ENCODE results near the gene TUBGCP5. TPM values are rescaled to one million over a fixed set of nuclear protein-coding genes. Genes with fewer than 3 reads are reported as not detected.
"Not testable (repeated sequence)": the region's sequence is repeated elsewhere in the genome, so short reads cannot be mapped to it uniquely, and the experiment has no call there.

Gene TUBGCP5
- total RNA-seq, 2 donors from 2014 or later, result 21.1 to 22.3 TPM

DNA sequence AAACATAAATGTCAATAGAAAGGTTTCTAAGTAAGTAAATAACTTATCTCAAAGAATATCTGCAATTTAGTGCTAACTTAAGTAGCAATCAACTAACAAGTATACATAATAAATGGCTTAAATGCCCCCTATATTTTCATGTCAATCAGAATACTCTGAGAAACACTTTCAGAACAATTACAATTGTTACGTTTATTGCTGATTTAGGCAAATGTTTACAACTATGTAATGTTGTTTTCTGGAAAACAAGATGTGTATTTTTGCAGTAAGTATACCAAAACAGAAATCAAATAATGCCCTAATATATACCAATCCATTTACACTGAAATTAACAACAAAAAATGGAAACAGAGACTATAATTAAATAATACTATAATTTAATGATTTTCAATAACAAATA is 13.2 kb downstream of the TUBGCP5 start:
- Mint-ChIP-seq H3K27ac (no peak overlapping the region), H3K27me3 (no peaks in the 10 kb centered on the region), H3K4me3 (no peak overlapping the region), H3K36me3 (ENCODE audit: low read depth) (peaks cover 7% of the 10 kb centered on the region), H3K4me1 (no peaks in the 10 kb centered on the region)
- no peak for DNase-seq
- ATAC-seq, result no peak
- H3K9me3 ChIP-seq (ENCODE audit: control insufficient read depth, low read length, poor library complexity, severe bottlenecking), result no peaks in the 10 kb centered on the region

DNA sequence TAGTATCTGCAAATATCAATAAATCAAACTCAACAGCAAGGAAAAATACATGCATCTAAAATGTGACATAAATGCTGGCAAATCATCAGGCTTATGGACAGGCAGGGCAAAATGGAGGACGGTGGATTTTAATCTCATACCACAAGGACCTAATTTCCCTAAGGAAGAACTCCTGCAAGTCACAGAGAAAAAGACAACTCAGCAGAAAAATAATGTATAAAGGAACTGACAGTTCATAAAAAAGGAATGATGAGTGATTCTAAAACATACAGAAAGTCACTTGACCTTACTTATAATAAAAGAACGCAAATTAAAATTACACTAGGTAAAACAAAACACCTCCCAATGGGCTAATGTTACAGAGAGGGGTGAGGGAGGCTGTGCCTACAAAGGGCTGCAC is 17.2 kb downstream of the TUBGCP5 start:
- DNase-seq, result no peak
- Mint-ChIP-seq H3K36me3 (ENCODE audit: low read depth) (peaks cover 7% of the 10 kb centered on the region), H3K4me1 (no peaks in the 10 kb centered on the region), H3K27ac (no peak overlapping the region), H3K27me3 (no peaks in the 10 kb centered on the region), H3K4me3 (no peak overlapping the region)
- ATAC-seq, result no peak
- H3K9me3 ChIP-seq (ENCODE audit: control insufficient read depth, low read length, poor library complexity, severe bottlenecking), result no peaks in the 10 kb centered on the region

DNA sequence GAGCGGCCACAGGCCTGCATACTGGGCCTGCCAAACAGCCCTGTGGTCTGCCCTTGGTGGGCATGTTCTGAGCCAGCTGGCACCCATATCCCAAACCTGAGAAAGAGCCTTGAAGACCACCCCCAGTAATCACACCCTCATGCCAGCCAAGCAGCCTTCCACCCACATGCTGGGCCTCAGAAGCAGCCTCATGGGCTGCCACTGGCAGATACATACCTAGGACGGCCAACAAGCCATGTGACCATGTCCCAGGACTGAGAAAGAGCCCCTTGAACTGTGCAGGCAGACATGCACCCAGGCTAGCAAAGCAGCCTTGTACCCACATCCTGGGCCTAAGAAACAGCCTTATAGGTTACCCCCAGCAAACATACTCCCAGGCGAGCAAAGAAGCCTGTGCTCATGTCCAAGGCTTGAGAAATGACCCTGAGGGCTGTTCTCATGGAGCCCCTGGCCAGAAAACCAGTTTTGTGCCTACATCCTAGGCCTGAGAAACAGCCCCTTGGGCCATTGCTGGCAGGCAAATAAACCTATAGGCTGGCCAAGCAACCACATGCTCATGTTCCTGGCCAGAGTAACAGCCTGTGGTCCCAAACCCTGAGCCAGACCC is 24.9 kb downstream of the TUBGCP5 start:
- H3K9me3 ChIP-seq (ENCODE audit: control insufficient read depth, low read length, poor library complexity, severe bottlenecking), result no peaks in the 10 kb centered on the region
- H3K27ac Mint-ChIP-seq, result no peak overlapping the region
- DNase-seq, result no peak
- ATAC-seq, result no peak
- peaks cover 3% of the 10 kb centered on the region for H3K4me1 Mint-ChIP-seq
- H3K4me3 Mint-ChIP-seq, result no peak overlapping the region
- H3K27me3 Mint-ChIP-seq, result no peaks in the 10 kb centered on the region
- peaks cover 11% of the 10 kb centered on the region for H3K36me3 Mint-ChIP-seq (ENCODE audit: low read depth)

DNA sequence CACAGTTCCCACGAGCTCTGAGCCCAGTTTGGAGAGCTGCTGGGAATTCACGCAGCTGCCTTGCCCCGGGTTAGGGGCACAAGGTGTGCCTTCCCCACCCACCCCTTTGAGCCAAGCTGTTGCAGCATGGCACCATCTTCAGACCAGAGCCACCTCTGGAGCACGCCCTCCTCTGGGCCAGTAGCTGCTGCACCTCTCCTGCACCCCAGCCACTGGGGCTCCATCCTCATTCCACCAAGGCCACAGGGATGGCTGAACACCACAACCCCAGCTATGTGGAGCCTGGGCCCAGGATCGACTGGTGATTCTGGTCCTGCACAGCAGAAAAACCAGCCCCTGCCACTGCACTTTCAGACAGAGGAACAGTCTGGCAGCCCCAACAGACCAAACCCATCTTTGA is 25.7 kb downstream of the TUBGCP5 start:
- Mint-ChIP-seq H3K4me1 (peaks cover 3% of the 10 kb centered on the region), H3K36me3 (ENCODE audit: low read depth) (peaks cover 11% of the 10 kb centered on the region), H3K4me3 (no peak overlapping the region), H3K27me3 (no peaks in the 10 kb centered on the region), H3K27ac (no peak overlapping the region)
- DNase-seq (no peak), ATAC-seq (no peak)
- no peaks in the 10 kb centered on the region for H3K9me3 ChIP-seq (ENCODE audit: control insufficient read depth, low read length, poor library complexity, severe bottlenecking)

DNA sequence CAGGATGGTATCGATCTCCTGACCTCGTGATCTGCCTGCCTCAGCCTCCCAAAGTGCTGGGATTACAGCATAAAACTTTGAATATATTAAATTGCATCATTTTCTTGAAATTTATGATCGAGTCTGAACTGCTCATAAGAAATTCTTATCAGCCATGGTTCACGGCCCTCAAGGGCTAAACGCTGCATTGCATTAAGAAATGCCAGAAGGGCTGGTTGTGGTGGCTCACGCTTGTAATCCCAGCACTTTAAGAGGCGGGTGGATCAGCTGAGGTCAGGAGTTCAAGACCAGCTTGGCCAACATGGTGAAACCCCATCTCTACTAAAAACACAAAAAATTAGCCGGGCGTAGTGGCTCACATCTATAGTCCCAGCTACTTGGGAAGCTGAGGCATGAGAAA is 26.8 kb downstream of the TUBGCP5 start:
- Mint-ChIP-seq H3K27ac (peak overlapping the region; percentile 41), H3K36me3 (ENCODE audit: low read depth) (peaks cover 12% of the 10 kb centered on the region)
- not testable (repeated sequence) for H3K27me3 Mint-ChIP-seq; H3K4me1 Mint-ChIP-seq; H3K9me3 ChIP-seq (ENCODE audit: control insufficient read depth, low read length, poor library complexity, severe bottlenecking); DNase-seq; ATAC-seq; H3K4me3 Mint-ChIP-seq

DNA sequence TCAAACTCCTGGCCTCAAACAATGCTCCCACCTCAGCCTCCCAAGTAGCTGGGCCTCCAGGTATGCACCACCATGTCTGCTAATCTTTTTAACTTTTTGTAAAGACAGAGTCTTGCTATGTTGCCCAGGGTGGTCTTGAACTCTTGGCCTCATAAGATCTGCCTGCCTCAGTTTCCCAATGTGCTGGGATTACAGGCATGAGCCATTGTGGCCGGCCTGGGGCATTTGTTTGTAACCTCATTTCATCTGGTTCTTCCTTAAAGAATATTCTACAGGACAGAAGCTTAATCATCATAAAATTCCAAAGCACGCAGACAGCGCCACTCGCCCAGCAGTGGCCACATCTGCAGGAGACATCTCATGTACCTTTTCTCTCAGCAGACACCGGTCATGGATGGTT is 35.6 kb downstream of the TUBGCP5 start:
- no peak overlapping the region for H3K4me3 Mint-ChIP-seq
- ATAC-seq (no peak), DNase-seq (no peak)
- H3K4me1 Mint-ChIP-seq, result peaks cover 2% of the 10 kb centered on the region
- H3K27me3 Mint-ChIP-seq, result no peaks in the 10 kb centered on the region
- no peak overlapping the region for H3K27ac Mint-ChIP-seq
- no peaks in the 10 kb centered on the region for H3K9me3 ChIP-seq (ENCODE audit: control insufficient read depth, low read length, poor library complexity, severe bottlenecking)
- H3K36me3 Mint-ChIP-seq (ENCODE audit: low read depth), result peaks cover 6% of the 10 kb centered on the region

DNA sequence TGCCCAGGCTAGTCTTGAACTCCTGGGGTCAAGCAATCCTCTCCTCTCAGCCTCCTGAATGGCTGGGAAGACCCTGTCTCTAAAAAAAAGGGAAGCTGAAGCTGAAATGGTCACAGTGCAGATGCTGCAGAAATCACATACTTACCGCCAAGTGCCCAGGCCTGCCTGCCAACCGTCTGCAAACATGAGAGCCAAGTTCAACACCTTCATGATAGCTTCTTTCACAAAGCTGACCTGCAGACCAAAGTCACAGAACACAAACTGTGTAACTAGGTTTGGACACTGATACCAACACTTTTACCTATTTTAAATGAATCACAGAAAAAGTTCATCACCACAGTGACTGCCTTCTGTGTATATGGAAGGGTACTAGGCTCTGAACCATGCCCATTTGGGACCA is 36.4 kb downstream of the TUBGCP5 start:
- Mint-ChIP-seq H3K27me3 (no peaks in the 10 kb centered on the region), H3K4me3 (no peak overlapping the region), H3K4me1 (peaks cover 2% of the 10 kb centered on the region), H3K36me3 (ENCODE audit: low read depth) (peaks cover 6% of the 10 kb centered on the region), H3K27ac (no peak overlapping the region)
- DNase-seq (no peak), ATAC-seq (no peak)
- no peaks in the 10 kb centered on the region for H3K9me3 ChIP-seq (ENCODE audit: control insufficient read depth, low read length, poor library complexity, severe bottlenecking)

DNA sequence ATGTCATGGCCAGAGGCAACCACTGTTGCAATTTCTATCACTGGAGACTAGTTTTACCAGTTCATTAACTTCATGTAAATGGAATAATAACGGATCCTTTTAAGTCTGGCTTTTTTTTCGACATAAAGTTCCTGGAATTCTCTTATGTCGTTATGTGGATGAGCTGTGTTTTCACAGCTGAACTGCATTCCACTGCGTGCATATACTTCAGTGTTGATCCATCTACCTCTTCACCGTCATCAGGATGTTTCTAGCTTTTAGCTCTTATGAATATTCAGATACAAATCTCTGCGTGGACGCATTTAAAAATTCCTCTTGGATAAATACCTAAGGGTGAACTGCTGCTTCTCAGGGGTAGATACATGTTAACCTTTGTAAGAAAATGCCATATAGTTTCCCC is 43.6 kb downstream of the TUBGCP5 start:
- H3K36me3 Mint-ChIP-seq (ENCODE audit: low read depth), result peaks cover 4% of the 10 kb centered on the region
- H3K27ac Mint-ChIP-seq, result no peak overlapping the region
- H3K27me3 Mint-ChIP-seq, result no peaks in the 10 kb centered on the region
- peaks cover 2% of the 10 kb centered on the region for H3K4me1 Mint-ChIP-seq
- DNase-seq, result no peak
- no peak overlapping the region for H3K4me3 Mint-ChIP-seq
- no peak for ATAC-seq
- no peaks in the 10 kb centered on the region for H3K9me3 ChIP-seq (ENCODE audit: control insufficient read depth, low read length, poor library complexity, severe bottlenecking)

DNA sequence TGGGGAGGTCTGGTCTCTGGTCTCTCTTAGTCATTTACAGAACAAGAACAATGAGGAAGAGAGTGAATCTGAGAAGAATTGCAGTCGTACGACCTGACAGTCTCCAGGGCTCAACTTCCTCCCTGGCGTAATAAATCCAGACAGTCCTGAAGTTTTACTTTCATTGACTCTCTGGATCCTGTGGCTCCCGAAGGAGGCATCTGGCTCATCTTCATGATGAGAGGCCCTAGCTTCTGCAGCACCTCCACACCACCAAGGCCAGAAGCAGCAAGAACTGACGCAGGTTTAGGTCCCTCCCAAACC is 47.4 kb downstream of the TUBGCP5 start:
- Mint-ChIP-seq H3K36me3 (ENCODE audit: low read depth) (peaks cover 4% of the 10 kb centered on the region), H3K4me3 (no peak overlapping the region), H3K4me1 (peaks cover 4% of the 10 kb centered on the region), H3K27ac (no peak overlapping the region), H3K27me3 (no peaks in the 10 kb centered on the region)
- ATAC-seq (no peak), DNase-seq (no peak)
- no peaks in the 10 kb centered on the region for H3K9me3 ChIP-seq (ENCODE audit: control insufficient read depth, low read length, poor library complexity, severe bottlenecking)

DNA sequence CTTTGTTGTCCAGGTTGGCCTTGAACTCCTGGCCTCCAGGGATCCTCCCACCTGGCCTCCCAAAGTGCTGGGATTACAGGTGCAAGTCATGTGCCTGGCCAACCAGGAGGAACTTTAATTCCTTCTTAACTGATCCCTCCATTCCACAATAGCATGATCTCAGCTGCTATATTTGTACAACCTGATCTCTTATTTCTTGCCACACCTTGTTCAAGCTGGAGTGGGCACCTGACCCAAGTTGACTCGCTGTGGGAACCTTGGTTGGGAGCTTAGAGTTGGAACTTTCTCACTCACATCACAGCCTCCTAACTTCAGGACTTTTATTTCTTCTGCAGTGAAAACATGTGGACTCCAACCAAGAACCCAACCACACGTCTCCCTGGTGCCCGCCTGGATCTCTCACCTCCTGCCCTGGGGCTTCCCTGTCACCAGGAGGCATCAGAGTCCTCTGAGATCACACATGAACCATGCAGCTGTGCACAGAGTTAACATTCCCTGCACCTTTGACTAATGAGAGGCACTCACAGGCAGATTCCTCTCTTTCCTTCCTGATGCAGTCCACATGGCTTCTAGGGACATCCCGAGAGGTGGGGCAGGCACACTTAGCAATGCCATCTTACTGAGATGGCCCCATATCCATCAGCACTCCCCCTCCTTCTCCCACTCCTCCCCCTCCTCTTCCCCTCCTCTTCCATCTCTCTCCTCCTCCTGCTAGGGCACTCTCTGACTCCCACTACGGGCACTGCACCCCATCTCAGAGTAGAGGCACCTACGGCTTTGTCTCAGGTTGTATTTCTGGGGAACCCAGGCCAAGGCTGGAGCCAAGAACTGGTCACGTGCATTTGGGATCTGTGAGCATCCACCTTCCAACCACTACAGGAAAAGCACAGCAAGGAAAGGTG is 49.5 kb downstream of the TUBGCP5 start:
- H3K9me3 ChIP-seq (ENCODE audit: control insufficient read depth, low read length, poor library complexity, severe bottlenecking), result no peaks in the 10 kb centered on the region
- H3K27me3 Mint-ChIP-seq, result no peaks in the 10 kb centered on the region
- H3K4me1 Mint-ChIP-seq, result peaks cover 4% of the 10 kb centered on the region
- H3K27ac Mint-ChIP-seq, result no peak overlapping the region
- H3K4me3 Mint-ChIP-seq, result no peak overlapping the region
- DNase-seq (no peak), ATAC-seq (no peak)
- H3K36me3 Mint-ChIP-seq (ENCODE audit: low read depth), result peaks cover 4% of the 10 kb centered on the region

DNA sequence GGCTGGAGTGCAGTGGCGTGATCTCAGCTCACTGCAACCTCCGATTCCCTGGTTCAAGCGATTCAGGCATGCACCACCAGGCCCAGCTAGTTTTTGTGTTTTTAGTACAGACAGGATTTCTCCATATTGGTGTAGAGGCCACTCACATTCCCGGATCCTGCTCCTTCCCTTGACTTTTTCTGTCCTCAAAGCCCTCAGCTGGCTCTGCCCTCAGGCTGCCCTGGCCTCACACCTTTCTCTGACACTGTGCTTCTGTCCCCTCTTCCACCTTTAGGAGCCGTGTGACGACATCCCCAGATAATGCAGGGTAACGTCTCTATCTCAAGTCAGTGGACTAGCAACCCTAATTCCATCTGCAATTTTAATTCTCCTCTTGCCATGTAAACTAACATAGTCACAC is 50.6 kb downstream of the TUBGCP5 start:
- no peaks in the 10 kb centered on the region for H3K9me3 ChIP-seq (ENCODE audit: control insufficient read depth, low read length, poor library complexity, severe bottlenecking)
- Mint-ChIP-seq H3K27me3 (no peaks in the 10 kb centered on the region), H3K4me1 (peaks cover 4% of the 10 kb centered on the region), H3K27ac (no peak overlapping the region), H3K4me3 (no peak overlapping the region), H3K36me3 (ENCODE audit: low read depth) (peaks cover 4% of the 10 kb centered on the region)
- ATAC-seq, result no peak
- no peak for DNase-seq

DNA sequence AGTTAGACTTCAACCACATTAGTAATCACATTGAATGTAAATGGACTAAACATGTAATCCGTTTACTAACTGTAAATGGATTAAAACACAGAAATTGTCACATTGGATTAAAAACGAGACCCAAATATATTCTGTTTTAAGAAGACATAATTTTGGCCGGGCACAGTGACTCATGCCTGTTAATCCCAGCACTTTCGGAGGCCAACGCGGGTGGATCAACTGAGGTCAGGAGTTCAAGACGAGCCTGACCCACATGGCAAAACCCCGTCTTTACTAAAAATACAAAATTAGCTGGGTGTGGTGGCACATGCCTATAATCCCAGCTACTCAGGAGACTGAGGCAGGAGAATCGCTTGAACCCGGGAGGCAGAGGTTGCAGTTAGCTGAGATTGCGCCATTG is 57.4 kb downstream of the TUBGCP5 start:
- H3K9me3 ChIP-seq (ENCODE audit: control insufficient read depth, low read length, poor library complexity, severe bottlenecking); DNase-seq; ATAC-seq; H3K4me3 Mint-ChIP-seq; H3K36me3 Mint-ChIP-seq (ENCODE audit: low read depth); H3K27me3 Mint-ChIP-seq; H3K27ac Mint-ChIP-seq: not testable (repeated sequence)
- peaks cover 13% of the 10 kb centered on the region for H3K4me1 Mint-ChIP-seq

DNA sequence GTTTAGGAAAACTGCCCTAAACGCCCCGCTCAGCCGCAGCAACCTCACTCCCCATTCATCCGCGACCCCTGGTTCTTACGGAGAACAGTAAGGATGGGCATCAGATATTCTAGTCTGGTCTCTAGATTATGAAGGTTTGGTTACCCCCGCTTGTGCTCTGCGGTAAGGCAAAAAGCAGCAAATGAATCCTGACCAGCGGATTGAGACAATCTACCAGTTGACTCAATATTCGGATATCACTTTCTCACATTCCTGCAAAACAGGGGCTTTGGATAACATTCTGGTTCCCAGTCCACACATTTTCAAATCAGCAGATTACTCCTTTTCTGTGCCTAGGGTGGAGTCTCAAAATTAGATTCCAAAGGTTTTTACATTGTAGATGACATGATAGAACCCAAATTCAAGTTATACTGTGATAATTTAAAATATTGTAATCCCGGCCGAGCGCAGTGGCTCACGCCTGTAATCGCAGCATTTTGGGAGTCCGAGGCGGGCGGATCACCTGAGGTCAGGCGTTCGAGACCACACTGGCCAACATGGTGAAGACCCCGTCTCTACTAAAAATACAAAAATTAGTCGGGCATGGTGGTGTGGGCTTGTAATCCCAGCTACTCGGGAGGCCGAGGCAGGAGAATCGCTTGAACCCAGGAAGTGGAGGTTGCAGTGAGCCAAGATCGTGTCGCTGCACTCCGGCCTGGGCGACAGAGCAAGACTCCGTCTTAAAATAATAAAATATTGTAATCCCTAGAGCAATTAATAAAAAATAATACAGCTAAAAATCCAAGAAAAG is 58.1 kb downstream of the TUBGCP5 start:
- Mint-ChIP-seq H3K27me3 (peaks cover 6% of the 10 kb centered on the region), H3K4me1 (peaks cover 13% of the 10 kb centered on the region), H3K4me3 (peak overlapping the region; percentile 84), H3K36me3 (ENCODE audit: low read depth) (peaks cover 4% of the 10 kb centered on the region), H3K27ac (no peak overlapping the region)
- H3K9me3 ChIP-seq (ENCODE audit: control insufficient read depth, low read length, poor library complexity, severe bottlenecking), result no peaks in the 10 kb centered on the region
- DNase-seq, result no peak
- no peak for ATAC-seq

Data from T-helper 17 cell (primary cell).